ENCODE data around the gene STX10. TPM values are rescaled to one million over a fixed set of nuclear protein-coding genes. Genes with fewer than 3 reads are reported as not detected.
A peak's percentile ranks its signal among the peaks of the same experiment; 100 is the strongest.

The STX10 gene
- total and polyA plus RNA-seq, 10 donors = 43.8 to 98.0 (median 67.6) TPM

DNA sequence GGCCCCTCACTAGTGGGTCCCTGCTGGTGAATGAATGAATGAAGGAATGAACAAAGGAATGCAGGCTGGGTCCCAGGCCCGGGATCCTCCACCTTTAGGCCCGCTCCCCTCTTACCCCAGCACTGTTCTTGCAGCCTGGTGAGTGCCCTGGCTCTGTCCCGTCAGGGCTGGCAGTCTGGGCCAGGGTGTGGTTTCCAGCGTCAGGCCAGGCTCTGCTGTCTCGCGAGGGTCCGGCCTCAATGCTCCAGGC, 47.8 kb downstream of the STX10 start:
- peaks cover 0 to 28% (median 6%) of the 10 kb centered on the region in 6 donors for H3K36me3 ChIP-seq
- no peaks in the 10 kb centered on the region for H3K9me3 ChIP-seq
- 0 to 11% (median 6%) methylated on average over 7 of the region's 7 CpGs for WGBS, 5 donors
- H3K4me1 ChIP-seq = peaks cover 30 to 100% (median 93%) of the 10 kb centered on the region in 6 donors
- intact Hi-C loops (cut with DNase I; ENCODE audit: low total_unique reads) = loop anchor here (5.0 kb wide), 1 partner anchor 50 kb away; the partner anchor contains the start of genes IER2 and STX10
- H3K4me3 ChIP-seq = peak overlapping the region; percentile 57 to 88 (median 70)
- TF ChIP-seq POLR2A (IDR thresholded peaks at IDR 0.05) = no peak
- no peak for TF ChIP-seq POLR2AphosphoS5 (IDR thresholded peaks at IDR 0.05)
- TF ChIP-seq, protein P1, sequence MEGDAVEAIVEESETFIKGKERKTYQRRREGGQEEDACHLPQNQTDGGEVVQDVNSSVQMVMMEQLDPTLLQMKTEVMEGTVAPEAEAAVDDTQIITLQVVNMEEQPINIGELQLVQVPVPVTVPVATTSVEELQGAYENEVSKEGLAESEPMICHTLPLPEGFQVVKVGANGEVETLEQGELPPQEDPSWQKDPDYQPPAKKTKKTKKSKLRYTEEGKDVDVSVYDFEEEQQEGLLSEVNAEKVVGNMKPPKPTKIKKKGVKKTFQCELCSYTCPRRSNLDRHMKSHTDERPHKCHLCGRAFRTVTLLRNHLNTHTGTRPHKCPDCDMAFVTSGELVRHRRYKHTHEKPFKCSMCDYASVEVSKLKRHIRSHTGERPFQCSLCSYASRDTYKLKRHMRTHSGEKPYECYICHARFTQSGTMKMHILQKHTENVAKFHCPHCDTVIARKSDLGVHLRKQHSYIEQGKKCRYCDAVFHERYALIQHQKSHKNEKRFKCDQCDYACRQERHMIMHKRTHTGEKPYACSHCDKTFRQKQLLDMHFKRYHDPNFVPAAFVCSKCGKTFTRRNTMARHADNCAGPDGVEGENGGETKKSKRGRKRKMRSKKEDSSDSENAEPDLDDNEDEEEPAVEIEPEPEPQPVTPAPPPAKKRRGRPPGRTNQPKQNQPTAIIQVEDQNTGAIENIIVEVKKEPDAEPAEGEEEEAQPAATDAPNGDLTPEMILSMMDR (IDR thresholded peaks at IDR 0.05 in 8 of 11, conservative IDR thresholded peaks at IDR 0.05 in 3 of 11) = no peak
- peaks cover 0 to 18% (median 0%) of the 10 kb centered on the region in 7 donors for H3K27me3 ChIP-seq (replicated peaks in 1 of 7)
- peak overlapping the region; percentile 74 to 99 (median 97) for H3K27ac ChIP-seq
- no peak for DNase-seq

DNA sequence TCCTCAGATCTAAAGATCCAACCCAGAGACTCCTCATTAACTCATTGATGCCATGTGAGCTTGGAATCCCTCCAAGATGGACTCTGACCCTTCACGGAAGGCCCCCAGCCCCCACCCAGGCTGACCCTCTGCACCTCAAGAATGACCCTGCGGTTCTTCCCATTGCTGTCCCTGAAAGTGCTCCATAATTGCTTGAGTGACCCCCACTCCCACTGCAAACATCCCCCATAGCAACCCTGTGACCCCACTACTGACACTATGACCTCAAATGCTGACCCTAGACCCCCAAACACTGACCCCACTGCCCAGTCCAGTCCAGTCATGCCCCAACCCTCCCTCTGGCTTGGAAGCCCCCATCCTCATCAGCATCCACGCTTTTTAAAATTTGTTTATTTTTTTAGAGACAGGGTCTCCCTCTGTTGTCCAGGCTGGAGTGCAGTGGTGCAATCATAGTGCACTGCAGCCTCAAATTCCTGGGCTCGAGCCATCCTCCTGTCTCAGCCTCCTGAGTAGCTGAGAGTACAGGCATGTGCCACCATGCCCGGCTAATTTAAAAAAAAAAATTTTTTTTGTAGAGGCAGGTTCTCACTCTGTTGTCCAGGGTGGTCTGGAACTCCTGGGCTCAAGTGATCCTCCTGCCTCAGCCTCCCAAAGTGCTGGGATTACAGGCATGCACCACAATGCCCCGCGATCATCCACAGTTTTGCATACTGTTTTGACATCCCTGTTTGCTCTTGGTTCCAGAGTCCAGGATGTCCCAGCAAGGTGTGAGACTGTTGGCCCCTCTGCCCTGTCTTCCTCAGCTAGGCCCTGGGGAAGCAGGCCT, 48.4 kb downstream of the STX10 start:
- peaks cover 30 to 100% (median 97%) of the 10 kb centered on the region in 6 donors for H3K4me1 ChIP-seq
- H3K36me3 ChIP-seq = peaks cover 0 to 23% (median 3%) of the 10 kb centered on the region in 6 donors
- H3K27me3 ChIP-seq (replicated peaks in 1 of 7) = peaks cover 0 to 23% (median 0%) of the 10 kb centered on the region in 7 donors
- H3K27ac ChIP-seq = peak overlapping the region; percentile 74 to 99 (median 97)
- intact Hi-C loops (cut with DNase I; ENCODE audit: low total_unique reads) = loop anchor here (5.0 kb wide), 1 partner anchor 50 kb away; the partner anchor contains the start of genes IER2 and STX10
- WGBS, 5 donors = 26 to 38% (median 31%) methylated on average over 7 of the region's 7 CpGs
- DNase-seq = no peak
- peak overlapping the region; percentile 57 to 88 (median 70) for H3K4me3 ChIP-seq
- TF ChIP-seq POLR2AphosphoS5 (IDR thresholded peaks at IDR 0.05) = no peak
- TF ChIP-seq, protein P1 (IDR thresholded peaks at IDR 0.05 in 8 of 11, conservative IDR thresholded peaks at IDR 0.05 in 3 of 11) = peak in 1 of 11 experiments; percentile 3
- H3K9me3 ChIP-seq = no peaks in the 10 kb centered on the region

DNA sequence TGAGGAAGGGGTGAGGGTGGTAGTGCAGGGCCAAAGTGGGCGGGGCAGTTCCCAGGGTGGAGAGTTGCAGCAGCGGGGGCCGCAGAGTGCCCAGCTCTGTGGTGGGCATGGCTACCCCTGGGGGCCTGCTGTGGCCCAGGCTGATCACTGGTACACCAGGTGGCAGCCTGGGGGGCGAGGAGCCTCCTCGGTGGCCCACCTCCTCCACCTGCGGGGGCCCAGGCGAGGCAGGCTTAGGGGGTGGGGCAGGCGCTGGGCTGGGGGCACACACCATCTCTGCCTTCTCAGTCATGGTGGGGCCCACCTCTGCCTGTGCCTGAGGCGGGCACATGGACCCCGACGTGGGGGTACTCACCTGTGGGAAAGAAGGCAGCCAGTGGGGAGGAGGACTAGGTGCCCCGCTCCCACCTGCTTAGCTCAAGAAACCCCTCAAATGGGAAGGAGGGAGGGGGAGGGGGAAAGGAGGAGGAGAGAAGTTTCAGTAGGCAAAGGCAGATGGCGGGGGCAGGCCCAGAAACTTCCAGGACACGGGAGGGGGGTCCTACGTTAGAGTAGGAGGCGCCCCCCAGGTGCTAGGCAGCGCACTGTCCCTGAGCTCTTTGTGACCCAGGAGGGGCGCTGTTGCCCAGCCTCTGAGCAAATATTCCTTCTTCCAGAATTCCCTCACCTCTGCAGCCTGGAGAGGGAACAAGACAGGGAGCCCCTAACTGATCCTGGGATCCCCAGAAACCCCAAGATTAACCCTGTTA, 49.2 kb downstream of the STX10 start:
- H3K36me3 ChIP-seq = peaks cover 0 to 23% (median 3%) of the 10 kb centered on the region in 6 donors
- H3K4me1 ChIP-seq = peaks cover 30 to 100% (median 99%) of the 10 kb centered on the region in 6 donors
- intact Hi-C loops (cut with DNase I; ENCODE audit: low total_unique reads) = loop anchor here (5.0 kb wide), 1 partner anchor 51 kb away; the partner anchor contains the start of genes IER2 and STX10
- peaks cover 0 to 31% (median 0%) of the 10 kb centered on the region in 7 donors for H3K27me3 ChIP-seq (replicated peaks in 1 of 7)
- peak; percentile 87 for DNase-seq
- no peaks in the 10 kb centered on the region for H3K9me3 ChIP-seq
- 24 to 54% (median 31%) methylated on average over 15 to 18 of the region's 18 CpGs for WGBS, 5 donors
- peak overlapping the region; percentile 57 to 88 (median 70) for H3K4me3 ChIP-seq
- peak overlapping the region; percentile 96 to 99 (median 97) for H3K27ac ChIP-seq
- TF ChIP-seq, protein P1 (IDR thresholded peaks at IDR 0.05 in 8 of 11, conservative IDR thresholded peaks at IDR 0.05 in 3 of 11) = peak in 7 of 11 experiments; percentile 17 to 51 (median 40)
- TF ChIP-seq POLR2A (IDR thresholded peaks at IDR 0.05) = no peak
- no peak for TF ChIP-seq POLR2AphosphoS5 (IDR thresholded peaks at IDR 0.05)
